GM19025 (cell line): Measurements from ENCODE around the gene PEX14.

ENCODE experiments used
- ATAC-seq: cut with Tn5 transposase; IDR thresholded peaks from one replicate; pipeline ENCODE4 v1.9.1; 2021; ENCODE audit warnings: mild to moderate bottlenecking, low read depth, moderate library complexity; ENCODE audit not compliant: unreplicated experiment

Gene PEX14

DNA sequence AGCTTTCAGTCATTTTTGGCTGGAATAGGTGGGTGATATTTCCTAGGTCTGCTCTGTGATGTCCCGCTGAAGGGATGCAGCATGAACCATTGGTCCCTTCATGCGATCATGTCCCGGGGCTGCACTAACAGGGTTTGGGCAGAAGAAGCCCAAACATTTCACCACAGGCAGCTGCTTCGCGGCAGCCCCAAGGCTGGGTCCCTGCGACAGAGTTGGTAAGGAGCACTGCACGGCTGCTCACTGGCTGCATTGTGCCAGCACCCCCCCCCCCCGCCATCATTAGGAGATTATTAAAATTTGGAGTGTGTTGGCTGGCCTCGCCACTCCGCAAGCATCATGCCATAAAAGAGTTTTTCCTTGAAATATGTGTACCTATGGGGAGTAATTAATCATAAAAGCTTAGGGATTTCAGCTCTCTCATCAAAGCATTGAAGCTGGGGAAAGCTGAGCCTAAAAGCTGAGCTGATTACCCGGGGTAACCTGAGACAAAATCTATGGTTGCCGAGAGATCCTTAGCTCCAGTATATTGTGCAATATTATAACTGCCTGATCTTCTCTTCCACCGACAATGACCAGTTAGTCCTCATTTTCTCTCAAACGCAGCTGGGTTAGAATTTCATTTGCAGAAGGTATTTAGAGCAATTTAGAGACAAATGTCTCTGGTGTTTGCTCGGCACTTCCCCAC, 62.5 kb downstream of the PEX14 start:
- no peak for ATAC-seq

DNA sequence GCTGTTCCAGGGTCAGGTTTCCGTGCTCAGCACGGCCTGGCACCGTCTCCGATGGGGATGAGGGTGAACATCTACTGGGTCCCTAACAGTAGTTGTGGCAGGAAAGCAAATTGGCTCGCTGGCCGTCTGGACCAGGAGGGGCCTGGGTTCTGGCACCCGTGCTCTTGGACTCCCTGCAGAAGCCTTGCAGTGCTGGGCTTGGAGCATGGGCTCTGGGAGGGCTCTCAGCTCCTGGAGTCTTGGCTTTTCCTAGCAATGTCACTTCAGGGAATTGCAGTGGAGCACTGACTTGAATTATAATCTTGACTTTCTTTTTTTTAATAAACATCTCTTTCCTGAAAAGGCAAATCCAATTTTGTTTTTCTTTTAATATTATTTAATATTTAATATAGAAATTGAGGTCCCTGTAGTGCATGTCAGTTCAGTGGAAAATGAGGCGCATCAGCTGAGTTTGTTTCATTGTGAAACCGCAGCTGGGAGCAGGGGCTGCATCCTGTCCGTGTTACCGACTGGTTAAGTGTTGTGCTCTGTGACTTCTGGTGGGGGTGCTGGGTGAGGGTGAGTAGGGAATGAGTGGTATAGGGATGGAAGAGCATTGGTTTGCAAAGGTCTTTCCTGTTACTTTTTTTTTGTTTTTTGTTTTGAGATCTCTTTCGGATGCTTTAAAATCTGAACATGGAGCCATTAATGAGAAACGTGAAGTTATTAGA, 64.1 kb downstream of the PEX14 start:
- ATAC-seq = no peak

DNA sequence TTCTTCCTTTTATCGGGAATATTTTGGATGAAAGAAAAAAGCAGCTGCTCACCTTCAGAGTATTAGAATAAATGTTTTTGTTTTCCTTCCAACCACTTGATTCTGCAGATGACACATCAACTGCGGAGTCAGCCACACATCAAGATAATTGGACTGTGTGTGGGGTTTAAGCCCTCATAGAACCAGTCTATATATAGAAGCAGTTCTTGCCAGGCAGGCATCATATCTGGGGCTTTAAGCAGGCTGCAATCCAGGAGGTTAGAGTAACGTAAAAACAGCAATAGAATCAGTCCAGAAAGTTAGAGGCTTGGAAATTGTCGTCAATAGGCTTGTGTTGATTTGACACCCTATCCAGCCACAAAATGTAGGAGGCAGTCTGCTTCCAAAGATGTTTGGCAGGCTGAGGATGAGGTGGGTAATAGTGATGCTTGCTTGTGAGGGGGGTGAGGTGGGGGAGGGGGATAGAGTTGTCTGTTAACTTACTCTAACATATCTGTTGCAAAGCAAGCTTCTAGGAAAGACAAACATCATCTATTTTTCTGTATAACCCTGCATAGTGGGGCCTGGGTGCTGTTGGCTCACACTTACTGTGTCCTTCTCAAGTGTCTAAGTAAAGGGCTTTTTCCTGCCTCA, 64.8 kb downstream of the PEX14 start:
- ATAC-seq = no peak

DNA sequence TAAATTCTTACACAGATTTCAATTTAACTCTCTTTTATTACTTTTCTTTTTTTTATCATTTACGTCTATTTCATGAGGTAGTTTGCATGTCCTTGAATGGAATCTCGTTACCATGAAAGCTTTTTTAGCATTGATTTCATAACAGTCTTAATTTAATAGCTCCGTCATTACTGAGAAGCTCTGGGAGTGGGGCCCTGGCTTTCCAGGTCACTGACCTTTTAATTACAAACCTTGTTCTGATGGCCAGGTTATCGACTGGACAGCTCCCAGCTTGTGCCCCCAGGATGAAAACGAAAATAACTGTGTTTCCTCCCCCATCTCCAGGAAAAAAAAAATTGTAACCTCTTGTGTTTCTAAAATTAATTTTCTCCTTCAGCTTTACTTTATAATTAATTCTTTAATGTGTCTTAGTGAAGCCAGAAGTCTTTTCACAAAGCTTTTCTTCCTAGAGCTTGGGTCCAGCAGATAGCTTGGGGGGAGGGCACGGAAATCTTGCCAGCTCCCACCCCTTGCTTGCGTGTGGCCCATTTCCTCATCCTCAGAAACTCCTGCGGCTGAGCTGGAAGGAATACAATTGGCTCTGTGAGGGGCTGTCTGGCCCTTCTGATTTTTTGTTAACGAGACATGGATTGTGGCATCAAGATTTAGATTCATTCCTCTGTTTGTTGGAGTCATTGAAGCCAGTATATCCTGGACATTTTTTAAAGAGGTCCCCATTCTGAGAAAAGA, 65.7 kb downstream of the PEX14 start:
- no peak for ATAC-seq

DNA sequence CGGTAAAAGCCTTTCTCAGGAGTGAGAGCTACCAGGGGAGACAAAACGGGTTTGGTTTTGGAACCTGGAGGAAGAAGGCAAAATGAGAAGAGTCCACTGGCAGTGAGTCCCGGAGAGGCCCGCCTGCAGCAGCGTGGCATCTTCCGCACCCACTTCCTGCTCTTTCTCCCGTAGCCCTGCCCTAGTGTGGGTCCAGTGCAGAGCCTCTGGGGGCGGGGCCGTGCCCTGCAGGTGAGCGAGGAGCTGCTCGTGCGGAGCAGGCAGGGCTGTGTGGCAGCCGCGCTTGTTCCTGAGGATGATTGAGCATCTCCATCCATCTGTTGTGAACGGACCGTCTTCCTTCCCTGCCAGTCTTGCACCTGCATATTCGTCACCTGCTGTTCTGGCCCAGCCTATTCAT, 66.5 kb downstream of the PEX14 start:
- no peak for ATAC-seq

DNA sequence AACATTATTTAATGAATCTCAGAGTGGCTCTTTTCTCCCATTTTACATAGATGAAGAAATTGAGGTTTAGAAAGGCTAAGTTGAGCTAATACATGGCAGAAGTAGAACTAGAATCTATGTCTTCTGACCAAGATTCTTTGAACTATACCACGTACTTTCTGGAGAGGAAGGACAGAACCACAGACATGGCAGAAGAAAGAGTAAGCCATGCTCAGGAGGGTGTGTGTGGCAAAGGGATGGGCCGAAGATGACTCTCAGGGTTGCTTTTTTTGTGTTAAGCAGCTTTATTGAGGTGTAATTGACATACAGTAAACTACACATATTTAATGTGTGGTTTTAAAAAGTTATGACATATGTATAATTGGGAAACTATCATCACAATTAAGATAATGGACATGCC, 69.5 kb downstream of the PEX14 start:
- ATAC-seq = no peak

DNA sequence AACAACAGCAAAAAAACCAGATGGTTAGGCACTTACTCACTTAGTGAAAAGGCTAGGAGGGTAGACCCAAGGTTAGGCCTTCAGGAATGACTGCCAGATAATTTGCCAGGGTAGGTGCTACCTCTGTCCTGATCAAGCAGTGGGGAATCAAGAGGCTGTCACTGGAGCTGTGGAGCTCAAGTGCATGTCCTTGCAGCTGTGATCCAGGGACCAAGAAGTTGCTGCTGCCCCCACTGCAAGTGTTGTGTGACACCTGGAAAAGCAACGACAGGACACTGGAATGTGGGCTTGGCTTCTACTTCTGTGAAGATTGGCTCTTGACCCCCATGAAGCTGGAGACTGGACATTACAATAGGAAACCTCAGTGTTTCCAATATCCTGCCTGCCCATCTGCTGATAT, 72.1 kb downstream of the PEX14 start:
- ATAC-seq = no peak

DNA sequence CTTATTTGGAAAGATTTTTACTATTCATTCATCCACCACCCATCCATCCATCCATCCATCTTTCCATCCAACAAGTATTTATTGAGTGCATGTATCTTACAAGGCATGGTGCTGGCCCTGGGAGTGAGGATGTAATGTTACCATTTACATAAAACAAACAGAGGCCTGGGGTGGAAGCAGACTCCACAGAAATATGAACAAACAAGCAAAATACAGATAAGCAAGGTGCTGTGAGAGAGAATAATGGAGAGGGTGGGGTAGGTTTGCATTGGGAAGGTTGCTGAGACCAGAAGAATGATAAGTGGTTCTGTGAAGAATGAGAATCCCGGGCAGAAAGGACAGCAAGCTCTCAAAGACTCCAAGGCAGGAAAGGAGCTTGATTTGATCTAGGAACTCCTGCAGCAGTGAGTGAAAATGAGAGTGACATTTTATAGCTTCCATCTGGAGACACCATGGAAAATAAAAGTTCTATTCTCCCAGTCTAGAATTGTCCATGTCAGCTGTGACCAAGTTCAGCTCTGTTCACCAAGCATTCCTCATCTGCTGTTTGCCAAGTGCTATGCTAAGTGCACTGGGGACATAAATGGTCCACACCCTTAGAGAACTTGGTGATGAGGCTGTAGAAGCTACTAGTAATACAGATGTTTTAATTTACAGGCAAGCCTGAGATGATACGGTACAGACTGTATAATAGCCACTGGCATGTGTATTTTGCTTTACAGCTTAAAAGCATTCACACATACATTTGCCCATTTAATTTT, 75.3 kb downstream of the PEX14 start:
- ATAC-seq = no peak

DNA sequence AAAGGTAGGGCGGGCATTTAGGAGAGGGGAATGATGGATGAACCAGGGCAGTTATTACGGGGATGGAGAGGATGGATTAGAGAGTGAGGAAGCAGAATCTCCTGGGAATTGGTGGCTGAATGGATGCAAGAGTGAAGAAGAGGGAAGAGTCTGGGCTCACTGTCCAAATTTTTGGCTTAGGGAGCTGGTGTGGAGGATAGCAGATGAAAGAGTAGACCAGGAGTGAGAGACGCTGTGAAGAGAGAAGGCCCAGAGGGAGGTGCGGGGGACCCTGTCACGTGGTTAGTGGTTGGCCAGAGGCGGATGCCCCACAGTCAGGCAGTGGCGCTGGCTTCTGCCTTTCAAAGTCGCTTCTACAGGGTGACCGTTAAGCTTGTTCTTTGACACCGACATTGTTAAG, 78.4 kb downstream of the PEX14 start:
- no peak for ATAC-seq

DNA sequence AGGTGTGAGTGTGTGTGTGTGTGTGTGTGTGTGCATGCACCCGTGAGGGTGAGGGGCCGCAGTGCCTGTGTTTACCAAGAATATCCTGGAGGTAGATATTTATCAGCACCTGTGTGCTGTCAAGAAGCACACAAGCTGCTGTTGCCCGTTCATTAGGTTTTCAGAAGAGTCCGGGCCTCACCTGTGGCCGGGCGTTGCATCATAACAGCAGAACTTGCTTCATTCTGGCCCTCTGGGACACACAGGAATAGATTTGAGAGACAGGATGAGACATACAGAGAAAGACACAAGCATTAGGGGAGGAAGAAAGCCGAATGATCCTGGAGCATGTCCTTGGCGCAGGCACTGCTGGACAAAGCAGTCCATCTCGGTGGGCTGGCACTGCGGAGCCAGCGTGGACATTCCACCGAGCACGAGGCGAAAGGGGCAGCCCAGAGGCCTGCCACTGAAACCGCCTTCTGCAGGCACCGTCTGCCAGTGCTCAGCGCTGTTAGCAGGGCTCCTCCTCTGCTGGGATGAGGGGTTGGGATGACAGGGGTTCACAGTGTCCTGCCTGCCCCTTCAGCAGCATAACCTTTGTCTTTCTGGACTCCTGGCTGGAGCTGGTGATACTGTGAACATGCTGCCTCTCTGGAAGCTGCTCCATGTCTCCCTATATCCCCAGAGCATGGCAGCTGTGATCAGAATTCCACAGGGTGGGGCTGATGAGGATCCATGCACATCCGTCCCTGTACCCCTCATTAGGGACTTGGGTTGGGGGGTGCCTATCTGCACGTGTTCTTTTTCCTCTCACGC, 81.1 kb downstream of the PEX14 start:
- ATAC-seq = no peak

DNA sequence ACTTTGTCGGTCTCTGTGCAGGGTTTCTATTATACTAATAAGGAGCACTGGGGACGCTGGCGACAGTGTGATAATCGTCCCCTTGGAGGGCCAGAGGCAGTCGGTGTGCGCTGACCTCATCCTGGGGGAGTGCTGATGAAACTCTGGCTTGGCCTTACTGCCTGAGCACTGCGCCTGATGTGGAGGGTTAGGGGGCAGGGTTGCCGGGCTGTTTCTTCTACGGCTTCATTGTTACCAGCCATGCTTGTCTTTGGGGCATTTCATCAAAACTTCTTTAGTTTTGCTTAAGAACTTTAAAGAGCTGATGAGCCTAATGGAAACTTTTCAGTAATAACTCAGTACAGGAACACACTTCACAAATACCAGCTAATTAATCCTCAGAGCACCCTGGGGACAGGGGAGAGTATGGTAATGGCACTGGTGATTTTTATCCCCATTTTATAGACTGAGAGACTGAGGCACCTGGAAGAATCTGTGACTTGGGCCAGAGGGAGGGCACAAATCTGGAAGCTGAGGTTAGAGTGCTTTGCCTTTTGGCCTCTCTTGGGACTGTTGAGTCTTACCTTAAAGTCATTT, 81.8 kb downstream of the PEX14 start:
- no peak for ATAC-seq

DNA sequence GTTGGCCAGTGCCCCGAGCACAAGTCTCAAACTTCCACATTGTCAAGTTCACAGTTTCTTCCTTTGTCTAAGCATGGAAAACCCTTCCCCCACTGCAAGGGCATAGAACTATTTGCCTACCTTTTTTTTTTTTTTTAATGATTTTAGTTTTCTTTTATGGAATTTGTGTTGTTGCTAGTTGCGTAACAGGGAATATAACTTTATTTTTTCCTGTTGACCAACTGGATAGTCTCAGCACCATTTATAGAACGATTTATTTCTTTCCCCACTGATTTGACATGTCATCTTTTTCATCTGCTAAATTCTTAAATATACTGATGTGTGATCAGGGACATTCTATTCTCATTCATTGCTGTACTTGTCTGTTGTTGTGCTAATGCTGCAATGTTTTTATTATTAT, 83.0 kb downstream of the PEX14 start:
- ATAC-seq = no peak

DNA sequence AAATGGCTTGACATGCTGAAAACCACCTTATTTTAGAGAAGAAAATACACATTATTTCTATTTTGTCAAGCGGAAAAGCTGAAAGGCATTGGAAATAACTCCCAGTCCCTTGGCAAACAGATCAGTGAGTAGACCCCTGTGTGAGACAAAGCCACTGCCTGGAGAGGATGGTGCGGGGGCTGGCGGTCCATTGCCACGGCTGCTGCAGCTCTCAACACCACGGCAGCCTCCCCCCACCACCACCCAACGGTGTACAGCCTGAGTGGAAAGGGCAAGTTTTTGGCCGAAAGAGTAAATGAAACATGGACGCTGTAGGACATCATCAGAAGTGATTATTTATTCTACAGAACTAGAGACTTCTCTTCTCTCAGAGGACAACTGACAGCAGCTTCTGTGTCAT, 84.6 kb downstream of the PEX14 start:
- ATAC-seq = no peak

DNA sequence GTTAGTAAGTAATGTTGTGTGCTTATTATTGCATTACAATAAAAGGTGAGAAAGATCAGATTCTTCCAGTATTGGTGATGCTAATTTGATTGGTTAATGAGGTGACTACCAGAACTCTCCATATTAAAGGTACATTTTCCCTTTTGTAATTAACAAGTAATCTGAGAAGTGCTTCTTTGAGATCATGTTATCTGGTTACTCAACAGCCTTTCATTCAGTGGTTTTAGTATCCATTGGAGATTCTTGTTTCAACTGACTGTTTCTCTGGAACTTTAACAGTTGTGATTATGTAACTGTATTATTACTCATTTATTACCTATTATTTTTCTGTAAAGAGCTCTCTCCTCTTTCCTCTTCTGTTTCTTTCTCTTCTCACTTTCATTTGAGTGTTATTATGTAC, 86.7 kb downstream of the PEX14 start:
- ATAC-seq = no peak

DNA sequence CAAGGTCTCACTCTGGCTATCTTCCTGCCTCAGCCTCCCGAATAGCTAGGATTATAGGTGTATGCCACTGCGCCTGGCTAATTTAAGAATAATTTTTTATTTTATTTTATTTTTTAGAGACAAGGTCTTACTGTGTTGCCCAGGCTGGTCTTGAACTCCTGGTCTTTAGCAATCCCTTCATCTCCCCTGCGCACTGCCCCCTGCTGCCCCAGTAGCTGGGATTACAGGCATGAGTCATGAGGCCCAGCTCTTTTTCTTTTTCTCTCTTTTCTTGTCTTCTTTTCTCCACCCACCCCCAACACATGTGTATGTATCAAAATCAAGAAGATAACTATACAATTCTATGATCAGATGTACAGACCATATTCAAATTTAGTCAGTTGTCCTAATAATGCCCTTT, 87.2 kb downstream of the PEX14 start:
- no peak for ATAC-seq

DNA sequence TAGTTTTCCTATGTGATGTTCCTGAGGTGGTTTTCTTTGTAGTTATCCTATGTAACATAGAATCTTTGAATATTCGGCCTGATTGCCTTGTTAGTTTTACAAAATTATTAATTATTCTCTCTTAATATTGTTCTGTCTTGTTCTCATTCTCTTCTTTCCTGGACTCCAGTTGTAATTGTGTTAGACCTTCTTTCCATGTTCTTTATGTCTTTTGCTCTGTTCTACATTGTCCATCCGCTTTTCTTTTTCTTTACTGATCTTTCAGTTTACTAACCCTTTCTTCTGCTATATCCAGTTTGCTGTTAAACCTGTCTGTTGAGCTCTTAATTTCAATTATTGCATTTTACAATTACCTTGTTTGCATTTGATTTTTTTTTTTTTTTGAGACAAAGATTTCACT, 89.3 kb downstream of the PEX14 start:
- ATAC-seq = no peak

DNA sequence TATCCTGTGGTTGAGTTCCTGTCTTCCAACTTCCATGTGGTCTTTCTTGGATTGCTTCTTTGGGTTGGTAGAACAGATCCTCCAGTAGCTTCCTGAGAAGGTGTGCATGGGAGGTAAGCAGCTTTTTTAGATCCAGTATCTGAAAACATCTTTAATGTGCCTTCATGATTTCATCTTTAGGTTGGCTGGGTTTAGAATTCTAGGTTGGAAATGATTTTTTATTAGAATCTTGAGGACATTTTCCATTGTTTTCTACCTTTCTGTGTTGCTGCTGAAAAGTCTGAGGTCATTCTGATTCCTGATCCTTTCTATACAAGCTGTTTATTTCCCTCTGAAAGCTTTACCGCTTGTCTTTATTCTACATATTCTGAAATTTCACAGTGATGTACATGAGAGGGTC, 94.8 kb downstream of the PEX14 start:
- no peak for ATAC-seq

DNA sequence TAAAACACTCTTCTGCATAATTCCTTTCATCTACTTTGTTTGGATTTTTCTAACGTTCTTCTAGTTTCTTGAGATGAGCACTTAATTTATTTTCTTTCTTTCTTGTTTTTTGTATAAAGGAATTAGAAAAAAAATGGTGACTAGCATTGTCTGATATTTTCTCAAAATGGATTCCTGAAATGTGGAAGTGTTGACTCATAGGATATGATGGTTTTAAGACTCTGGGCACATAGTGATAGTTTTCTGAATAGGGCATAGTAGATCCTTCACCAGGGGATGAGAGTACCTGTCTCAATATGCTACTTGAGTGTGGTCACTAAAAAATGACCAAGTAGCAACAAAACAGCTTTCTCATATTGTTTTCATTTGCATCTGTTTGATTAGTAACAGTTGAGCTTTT, 100.9 kb downstream of the PEX14 start:
- ATAC-seq = no peak

DNA sequence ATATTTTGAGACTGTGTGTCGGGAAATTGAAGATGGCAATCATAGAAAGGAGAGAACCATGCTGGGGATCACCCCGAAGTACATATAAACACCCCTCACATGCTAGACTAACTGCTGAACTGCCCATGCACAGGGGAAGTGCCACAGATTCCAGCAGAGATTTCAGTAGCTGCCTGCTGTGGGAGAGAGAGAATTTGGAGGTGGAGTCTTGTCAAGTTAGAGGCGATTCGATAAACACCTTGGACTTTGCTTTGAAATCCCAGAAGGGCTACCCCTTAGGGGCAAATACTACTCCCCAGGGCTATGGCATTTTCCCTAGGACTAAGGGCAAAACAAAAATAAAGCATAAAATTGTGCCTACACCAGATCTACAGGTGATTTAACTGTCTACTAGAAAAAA, 103.3 kb downstream of the PEX14 start:
- ATAC-seq = no peak

DNA sequence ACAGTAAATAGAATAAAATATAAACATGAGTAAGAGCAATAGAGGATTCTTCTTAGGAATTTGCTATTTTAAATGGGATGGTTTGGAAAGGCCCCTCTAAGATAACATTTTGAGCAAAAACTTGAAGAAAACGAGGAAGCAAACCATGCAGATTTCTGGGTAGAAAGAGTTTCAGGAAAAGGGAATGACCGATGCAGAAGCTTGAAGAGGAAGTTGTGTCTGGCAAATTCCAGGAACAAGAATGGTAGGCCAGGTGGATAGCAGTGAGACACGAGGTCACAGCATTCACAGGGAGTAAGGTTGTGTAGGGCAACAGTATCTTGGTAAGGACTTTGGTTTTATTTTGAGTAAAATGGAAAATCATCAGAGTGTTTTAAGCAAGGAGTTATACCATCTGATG, 108.9 kb downstream of the PEX14 start:
- no peak for ATAC-seq
